Gastrocnemius medialis (tissue), 4 donors: ENCODE measurements around the gene KCNAB1.

ENCODE experiments used
- CTCF ChIP-seq, 5 experiments: fragments of 450-650 bp in 3 of 5; fragments of 200-600 bp in 2 of 5; sonication (generic) in 2 of 5; IDR thresholded peaks in 4 of 5; conservative IDR thresholded peaks in 1 of 5; 1 replicate in 4 of 5; 2 replicates in 1 of 5; pipeline ENCODE4 v1.5.1; 2016 to 2019; ENCODE audit warnings: antibody characterized with exemption in 5 of 5, mild to moderate bottlenecking in 3 of 5, moderate library complexity in 3 of 5
- POLR2A ChIP-seq, 2 donors: fragments of 450-650 bp; IDR thresholded peaks; one replicate each; pipeline ENCODE4 v1.6.1; 2017; ENCODE audit warnings: antibody characterized with exemption in 2 of 2, mild to moderate bottlenecking in 2 of 2, moderate library complexity in 2 of 2

DNA sequence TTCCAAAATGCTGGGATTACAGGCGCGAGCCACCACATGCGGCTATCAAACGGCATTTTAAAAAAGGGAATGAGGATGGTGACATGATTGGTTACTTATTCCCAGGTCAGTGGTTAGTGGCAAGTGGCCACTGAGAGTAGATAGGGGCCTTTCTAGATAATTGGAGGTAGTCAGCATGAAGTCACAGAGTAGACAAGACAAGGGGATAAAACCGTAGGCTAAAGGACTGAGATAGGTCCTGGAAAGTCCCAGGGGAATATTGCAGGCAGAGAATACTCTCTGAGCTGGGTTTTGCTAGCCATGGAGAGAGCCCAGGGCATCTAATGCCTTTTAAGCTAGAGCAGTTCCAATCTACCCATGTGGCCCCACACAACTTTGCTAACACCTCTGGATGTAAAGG, 52.2 kb downstream of the KCNAB1 start:
- TF ChIP-seq CTCF (IDR thresholded peaks at IDR 0.05 in 4 of 5, conservative IDR thresholded peaks at IDR 0.05 in 1 of 5) (no peak), POLR2A (IDR thresholded peaks at IDR 0.05) (no peak)
